CD4-positive, alpha-beta T cell treated with Interleukin-10 for 1 hour (primary cell): ENCODE measurements around the gene DDX10.
"Not testable (repeated sequence)": the region's sequence is repeated elsewhere in the genome, so short reads cannot be mapped to it uniquely, and the experiment has no call there.

Experiments
- DNase-seq: peaks from one replicate; pipeline ENCODE4 v3.0.0-alpha.2; 2020

The DDX10 gene

DNA sequence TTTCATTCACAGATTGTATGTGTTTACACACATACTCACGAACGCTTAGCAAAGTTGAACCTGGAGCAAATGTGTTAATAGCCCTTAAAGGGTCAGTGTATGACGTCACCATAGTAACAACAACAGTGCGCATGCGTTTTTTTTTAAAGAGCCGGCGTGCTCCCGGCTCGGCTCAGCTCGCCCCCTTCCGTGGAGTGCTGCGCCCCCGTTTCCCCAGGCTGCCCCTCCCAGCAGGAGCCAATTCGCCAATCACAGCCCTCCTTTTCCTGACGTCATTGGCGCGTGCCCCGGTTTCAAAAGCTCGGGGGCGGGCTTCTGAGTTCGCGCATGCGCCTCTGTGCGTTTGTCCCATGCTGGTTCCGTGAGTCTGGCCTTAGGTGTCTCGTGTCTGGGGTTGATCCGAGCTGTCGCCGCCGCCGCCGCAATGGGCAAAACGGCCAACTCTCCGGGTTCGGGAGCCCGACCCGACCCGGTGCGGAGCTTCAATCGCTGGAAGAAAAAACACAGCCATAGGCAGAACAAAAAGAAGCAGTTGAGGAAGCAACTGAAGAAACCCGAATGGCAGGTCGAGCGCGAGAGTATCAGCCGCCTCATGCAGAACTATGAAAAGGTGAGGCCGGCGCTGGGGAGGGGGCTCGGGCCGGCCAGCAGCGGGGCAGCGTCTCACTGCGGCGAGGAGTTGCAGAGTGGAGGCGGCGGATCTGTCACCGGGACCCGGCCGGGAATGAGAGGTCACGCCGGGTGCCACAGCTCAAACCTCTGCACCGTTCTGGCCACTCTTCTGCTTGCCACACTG, at the start of gene DDX10:
TSS of gene DDX10 (plus strand) at position 340 of the 796 bp plus-strand sequence. CDS start at position 425, 85 bp downstream.
- peak; percentile 99 for DNase-seq

DNA sequence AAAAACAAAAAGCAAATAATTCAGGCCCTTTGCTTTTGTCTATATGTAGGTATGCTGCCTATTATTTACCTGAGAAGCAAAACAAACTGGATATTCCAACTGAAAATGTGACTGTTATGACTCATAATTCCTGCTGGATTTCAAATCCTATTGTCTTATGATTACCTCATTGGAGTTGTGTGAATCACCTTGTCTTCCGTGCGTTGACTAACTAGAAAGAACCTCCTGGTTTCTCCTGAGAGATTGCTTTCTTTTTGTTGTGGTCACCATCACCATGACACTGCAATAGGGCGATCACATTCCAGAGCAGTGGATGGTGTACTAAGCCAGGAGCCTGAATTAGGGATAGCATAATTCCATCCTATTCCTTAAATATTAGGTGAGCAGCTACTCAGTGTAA, 48.3 kb upstream of the DDX10 start:
- no peak for DNase-seq

DNA sequence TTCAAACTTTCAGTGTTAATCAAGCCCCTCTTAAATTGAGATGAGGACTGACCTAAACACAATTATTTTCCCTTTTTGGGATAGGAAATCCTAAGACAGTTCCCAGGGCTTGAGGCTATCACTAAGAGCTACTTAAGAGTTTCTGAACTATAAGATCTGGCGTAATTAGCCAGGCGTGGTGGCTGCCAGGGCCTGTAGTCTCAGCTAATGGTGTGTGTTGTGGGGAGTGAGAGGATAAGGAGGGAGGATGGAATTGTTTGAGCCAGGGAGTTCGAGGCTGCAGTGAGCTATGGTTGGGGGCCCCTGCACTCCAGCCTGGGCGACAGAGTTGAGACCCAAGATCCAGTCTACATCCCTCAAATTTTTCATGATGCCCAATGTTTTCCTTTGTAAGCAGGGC, 47.8 kb upstream of the DDX10 start:
- DNase-seq = no peak

DNA sequence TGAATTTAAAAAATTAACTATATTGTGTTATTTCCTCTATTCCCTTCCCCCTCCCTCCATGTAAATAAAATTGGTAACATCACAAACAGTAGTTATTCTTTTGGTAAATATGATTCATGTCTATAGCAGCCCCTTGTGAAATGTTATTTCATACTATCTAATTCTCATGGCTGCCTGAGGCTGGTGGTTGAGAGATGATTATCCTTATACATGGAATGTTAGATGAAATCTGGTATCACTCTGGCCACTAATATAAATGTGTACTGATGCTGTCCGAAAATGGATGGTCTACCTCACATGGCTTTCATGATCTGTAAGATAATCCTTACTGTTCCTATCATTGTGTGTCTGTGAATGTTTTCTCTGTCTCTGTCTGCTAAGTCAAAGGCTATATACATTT, 46.3 kb upstream of the DDX10 start:
- no peak for DNase-seq

DNA sequence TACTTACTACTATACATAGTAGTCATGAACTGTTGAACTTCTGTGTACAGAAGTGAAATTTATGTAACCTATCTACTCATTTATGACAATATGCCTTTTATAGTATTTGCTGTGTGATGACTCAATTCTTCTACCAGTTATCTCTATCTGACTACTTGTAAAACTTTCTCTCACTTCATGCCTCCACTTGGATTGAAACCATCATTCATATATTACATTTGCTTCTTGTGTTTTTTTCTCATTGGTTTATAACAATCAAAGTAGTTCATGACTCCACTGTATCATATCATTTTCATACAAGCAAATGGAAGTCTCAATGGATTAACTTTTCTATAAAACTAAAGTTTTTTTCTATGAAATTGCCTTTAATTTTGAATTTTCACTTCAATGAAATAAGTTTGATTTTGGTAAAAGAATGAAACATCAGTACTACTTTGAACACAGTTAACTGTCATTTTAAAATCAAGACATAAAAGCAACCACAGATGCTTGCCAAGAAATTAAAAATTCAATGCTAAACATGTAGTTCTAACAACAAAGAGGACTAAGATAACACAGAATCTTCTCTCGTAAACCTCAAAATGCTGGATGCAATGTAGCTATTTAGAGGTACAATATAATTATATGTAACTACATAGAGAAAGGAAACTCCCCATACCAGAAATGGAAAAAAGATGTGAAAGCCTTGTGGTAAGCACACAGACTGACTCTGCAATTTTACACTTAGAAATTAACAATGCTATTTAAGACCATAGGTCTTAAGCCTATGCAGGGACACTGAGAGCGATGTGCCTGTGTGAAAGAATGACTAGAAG, 43.7 kb upstream of the DDX10 start:
- DNase-seq = no peak

DNA sequence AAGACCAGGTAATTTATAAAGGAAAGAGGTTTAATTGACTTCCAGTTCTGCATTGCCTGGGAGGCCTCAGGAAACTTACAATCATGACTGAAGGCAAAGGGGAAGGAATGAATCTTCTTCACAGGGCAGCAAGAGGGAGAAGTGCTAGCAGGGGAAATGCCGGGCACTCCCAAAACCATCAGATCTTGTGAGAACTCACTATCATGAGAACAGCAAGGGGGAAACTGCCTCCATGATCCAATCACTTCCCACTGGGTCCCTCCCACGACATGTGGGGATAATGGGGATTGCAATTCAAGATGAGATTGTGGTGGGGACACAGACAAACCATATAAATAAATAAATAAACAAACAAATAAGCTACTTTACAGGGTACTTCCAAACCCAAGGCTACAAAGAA, 42.5 kb upstream of the DDX10 start:
- DNase-seq = no peak

DNA sequence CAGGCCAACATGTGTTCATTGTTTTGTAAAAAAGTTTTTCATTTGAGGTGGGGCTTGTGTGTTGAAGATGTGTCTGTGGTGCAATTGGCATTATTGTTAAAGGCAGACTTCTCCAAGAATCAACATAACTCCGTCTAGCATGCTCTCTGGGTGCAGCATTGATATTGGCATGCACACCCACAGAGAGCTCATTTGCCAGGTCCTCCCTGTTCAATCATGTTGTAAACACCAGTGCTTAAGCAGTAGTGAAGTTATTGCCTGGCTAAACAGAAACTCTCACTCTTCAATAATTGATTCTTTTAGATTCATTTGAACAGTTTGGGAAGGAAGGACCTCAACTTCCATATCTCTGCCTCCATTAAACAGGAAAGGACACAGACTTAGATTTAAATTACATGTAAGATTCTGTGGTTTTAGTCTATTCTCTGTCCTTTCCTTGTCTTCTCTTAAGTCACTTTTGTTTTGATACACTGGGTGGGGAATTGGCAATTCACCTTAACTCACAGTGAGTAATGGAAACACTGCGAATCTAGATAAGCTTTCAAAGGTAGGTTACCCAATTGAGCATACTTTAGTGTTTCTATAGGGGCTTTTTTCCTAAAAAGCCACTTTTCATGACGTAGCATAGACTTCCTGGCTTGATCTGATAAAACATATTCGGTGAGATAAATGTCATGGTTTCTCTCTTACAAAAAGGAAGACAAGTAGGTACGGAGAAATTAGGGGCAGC, 40.5 kb upstream of the DDX10 start:
- no peak for DNase-seq

DNA sequence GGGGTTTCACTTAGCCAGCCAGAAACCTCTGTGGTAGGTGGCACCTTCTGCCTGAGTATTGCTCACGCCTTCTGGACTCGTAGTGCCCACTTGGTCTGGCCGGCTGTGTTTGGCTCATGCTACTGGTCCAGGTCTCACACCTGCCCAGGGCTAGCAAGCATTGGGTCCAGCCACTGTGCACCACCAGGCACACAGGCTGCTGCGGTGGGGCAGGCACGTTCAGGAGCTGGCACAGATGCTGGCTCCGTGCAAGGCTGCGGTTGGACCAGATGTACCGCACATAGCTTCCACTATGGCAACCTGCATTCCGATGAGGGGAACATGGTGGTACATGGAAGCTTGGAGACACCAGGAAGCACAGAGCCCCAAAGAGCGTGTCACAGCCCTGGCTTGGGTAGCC, 36.5 kb upstream of the DDX10 start:
- DNase-seq = no peak

DNA sequence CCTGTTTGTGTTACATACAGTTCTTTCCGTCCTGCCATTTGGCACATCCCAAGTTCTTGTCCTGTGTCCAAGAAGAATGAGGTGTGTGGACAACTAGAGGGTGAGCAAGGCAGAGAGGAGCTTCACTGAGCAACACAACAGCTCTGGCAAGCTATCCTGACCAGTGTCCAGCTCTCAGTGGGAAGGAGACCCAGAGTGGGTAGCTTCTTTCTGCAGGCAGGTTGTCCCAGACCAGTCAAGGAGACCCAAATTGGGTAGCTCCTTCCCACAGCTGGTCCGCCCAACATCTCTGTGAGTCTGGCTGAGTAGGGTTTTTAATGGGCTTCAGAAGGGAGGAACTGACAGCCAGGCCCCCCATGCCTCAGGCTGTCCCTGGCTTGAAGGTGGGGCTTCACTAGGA, 36.1 kb upstream of the DDX10 start:
- DNase-seq = no peak

DNA sequence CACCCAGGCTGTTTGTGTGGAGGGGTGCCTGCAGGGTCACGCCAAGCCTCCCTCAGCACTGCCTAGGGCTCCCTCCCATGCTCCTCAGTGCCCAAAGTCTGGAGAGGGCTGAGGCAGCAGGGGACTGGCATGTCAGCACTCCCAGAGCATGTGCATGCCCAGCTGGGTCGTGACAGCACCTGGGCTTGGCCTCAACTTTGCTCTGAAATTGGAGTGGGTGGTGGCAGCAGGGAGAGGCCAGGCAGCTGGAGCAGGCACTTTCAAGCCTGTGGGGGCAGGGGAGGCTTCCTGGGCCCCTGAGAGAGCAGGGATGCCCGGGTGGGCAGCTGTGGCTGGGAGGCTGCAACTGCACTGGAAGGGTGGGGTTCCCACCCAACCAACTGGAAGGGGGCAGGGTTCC, 35.6 kb upstream of the DDX10 start:
- no peak for DNase-seq

DNA sequence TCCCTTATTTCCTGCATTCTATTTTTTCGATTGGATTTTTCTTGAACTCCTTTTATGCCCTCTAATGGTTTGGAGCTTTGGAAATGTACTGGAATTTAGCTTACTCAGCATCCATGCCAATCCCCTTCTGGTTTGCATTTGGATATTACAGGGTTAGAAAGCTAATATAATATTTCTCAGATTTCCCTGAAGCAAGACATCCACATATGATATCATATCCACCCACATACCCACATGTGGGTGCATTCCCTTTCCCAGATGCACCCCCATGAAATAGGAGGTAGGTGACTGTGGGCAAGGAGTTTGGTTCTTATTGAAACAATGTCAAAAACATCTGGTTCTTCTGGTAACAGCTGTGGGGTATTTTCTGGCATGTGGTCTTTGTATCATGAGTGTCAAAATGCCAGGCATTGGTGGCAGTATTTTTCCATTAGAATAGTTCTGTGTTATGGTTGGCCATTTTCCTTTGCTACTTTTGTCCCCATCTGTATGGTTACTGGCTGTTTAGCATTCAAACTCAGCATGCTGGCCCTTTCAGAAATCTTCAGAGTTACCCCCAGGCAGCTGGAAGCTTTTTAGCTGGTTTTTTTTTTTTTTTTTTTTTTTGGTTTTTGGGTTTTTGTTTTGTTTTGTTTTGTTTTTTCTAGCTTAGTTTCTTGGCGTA, 32.7 kb upstream of the DDX10 start:
- no peak for DNase-seq

DNA sequence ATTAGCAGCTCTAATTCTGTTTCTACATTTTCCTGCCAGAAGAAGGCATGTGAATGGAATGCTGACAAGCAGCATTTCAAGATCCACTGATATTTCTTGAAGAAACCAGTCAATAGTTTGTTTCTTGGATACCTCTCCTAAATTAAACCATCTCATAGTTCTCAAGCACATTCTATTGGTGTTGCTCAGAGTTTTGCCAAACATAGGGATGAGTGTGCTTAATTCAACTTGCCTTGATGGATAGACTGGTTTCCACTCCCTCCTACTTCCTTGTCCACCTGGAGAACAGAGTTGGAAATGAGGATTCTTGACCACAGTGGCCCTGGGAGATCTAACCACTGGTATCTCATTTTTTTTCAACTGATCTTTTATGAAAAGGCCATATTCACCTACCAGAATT, 29.8 kb upstream of the DDX10 start:
- no peak for DNase-seq

DNA sequence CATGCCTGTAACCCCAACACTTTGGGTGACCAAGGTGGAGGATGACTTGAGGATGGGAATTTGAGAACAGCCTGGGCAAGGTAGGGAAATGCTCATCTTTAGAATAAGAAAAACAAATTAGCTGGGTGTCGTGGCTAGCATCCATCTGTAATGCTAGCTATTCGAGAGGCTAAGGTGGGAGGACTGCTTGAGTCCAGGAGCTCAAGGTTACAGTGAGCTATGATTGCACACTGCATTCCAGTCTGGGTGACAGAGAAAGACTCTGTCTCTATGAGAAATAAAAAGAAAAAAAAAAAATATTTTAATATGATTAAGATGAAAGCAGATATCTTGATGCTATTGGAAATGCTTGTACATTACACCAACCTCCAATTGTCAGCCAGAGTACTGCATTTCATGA, 28.6 kb upstream of the DDX10 start:
- no peak for DNase-seq

DNA sequence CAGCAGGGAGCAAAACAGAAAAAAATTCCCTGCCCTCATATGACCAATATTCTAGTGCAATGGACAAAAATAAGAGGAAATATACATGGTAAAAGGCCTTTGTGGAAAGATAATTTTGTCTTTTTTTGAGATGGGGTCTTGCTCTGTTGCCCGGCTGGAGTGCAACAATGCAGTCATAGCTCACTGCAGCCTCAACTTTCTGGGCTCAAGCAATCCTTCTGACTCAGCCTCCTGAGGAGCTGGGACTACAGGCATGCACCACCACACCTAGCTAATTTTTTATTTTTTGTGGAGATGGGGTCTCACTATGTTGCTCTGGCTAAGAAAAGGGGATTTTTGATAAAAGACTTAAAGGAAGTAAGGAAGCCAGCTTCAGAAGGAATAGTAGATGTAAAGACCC, 25.7 kb upstream of the DDX10 start:
- no peak for DNase-seq

DNA sequence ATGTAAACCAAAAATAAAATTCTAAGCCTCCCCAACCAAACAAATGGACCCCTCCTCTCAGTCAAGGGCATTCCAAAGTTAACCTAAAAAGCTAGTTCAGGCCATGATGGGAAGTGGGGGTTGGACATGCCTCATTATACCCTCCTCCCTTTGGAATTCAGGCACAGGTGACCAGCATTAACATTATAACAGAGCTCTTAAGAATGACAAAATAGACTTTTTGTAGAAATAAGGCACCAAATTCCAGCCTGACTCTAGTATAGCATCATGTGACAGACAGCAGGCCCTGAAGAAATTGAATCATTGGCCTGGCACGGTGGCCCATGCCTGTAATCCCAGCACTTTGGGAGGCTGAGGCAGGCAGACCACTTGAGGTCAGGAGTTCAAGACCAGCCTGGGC, 23.1 kb upstream of the DDX10 start:
- not testable (repeated sequence) for DNase-seq

DNA sequence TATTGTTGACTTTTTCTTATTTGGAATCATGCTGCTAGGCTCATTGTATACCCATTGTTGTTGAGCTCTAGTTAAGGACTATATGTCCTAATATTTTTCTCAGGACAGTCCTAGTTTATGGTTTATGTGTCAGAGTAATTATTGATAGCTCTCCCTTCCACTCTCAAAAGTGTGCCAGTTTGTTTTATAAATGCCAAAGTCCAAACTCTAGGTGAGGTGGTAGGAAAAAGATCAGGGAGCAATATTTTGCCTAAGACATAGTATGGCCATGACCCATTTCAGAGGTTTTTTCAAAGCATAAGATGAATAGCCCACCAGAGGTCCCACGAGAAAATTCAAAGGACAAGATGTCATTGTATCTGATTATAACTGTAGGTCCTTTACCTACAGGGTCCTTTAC, 20.9 kb upstream of the DDX10 start:
- DNase-seq = no peak

DNA sequence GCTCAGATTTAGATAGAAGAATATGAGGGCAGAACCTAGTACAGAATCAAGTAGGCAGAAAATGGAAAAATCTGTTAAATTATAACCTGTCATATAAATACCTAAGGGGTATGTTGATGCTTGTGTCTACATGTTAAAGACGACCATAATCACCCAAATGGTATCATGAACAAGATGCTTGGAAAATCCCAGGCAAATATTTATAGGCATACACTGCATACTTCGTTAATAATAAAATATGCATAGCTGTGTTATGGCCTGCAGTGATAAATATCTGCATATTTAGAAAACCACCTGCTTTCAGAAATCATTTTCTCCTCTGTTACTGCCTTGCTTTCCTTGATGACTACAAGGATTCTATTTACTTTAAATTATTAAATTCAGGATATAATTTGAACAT, 18.9 kb upstream of the DDX10 start:
- DNase-seq = no peak

DNA sequence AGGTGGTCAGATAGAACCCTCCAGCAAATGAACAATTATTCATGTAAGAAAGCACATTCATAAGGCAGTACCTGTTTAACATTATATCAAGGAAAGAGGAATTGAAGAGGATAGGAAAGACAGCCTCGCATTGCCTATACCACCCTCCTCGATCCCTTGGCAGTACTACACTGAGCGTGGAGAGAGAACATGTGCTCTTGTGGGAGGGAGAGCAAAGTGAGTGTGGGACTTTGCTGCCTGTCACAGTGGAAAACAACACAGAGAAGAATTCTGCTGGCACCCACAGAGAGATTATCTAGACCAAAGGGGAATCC, 17.5 kb upstream of the DDX10 start:
- no peak for DNase-seq

DNA sequence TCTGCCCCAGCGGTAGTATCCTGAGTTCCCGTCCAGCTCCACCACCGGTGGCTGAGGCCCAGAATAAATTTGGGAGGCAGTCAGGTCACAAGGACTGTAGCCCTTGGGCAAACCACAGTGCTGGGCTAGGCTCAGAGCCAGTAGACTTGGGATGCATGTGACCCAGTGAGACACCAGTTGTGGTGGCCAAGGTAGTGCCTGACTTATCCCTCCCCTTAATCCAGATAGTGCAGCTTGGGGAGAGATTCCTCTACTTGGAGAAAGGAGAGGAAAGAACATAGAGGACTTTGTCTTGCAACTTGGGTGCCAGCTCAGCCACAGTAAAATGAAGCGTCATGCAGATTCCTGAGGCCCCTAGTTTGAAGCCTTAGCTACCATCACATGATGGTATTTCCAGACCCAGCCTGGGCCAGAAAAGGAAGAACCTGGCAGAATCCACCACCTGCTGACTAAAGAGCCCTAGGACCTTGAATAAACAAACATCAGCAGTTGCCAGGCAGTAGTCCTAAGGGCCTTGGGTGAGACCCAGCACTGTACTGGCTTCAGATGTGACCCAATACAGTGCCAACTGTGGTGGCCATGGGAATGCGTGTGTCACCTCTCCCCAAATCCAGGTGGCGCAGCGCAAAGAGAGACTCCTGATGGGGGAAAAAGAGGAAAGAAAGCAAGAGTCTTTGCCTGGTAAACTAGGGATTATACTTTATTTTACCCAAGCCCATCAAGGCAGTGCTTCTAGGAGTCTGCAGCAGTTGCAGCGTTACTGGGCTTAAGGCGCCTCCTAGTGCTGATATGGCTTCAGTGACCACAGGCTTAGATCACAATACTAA, 17.0 kb upstream of the DDX10 start:
- peak; percentile 66 for DNase-seq

DNA sequence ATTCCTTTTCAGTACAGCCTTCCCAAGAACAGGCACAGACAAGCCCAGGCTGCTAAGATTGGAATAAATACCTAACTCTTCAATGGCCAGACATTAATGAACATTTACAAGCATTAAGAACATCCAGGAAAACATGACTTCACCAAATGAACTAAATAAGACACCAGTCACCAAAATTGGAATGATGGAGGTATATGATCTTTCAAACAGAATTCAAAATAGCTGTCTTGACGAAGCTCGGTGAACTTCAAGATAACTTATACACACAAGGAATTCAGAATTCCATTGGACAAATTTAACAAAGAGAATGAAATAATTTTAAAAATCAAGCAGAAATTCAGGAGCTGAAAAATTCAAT, 16.4 kb upstream of the DDX10 start:
- DNase-seq = no peak

DNA sequence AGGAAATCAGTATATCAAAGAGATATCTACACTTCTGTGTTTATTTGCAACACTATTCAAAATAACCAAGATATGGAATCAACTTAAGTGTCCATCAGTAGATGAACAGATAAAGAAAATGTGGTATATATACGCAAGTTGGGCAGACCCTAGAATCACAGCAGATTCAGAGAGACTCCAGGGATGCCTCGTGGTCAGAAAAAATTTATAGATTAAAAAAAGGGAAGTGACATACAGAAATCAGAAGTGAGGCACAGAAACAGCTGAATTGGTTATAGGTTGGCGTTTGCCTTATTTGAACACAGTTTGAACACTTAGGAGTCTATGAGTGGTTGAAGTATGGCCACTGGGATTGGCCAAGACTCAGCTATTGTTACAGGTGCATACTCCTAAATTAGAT, 10.8 kb upstream of the DDX10 start:
- DNase-seq = not testable (repeated sequence)

DNA sequence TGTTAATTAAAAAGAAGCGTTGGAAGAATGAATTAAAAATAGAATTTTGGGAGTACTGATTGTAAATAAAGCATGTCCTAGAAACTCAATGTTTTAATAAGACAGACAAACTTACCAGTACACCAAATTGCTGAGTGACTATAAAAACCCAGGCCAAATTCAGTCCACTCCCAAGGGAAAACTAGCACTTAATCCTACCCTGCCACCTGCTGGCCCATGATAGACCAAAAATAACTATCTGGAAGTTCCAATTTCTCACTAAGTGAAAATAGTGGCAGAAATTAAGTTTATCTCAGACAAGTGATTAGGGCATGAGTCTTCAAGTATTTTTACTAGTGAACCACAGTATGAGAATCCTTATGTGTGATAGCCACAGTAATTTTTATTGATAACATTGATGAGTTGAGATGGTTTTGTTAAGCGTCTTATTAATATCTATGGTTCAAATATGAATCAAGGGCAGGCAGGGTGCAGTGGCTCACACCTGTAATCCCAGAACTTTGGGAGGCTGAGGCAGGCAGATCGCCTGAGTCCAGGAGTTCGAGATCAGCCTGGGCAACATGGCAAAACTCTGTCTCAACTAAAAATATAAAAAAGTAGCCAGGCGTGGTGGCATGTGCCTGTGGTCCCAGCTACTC, 9.8 kb upstream of the DDX10 start:
- peak; percentile 39 for DNase-seq
